Peyer's patch (tissue), 4 donors: ENCODE results near the gene MAZ.
A peak's percentile ranks its signal among the peaks of the same experiment; 100 is the strongest.

ENCODE experiments used
- CTCF ChIP-seq, 6 experiments: fragments of 450-650 bp in 4 of 6; fragments of 200-600 bp in 2 of 6; sonication (generic) in 1 of 6; IDR thresholded peaks; one replicate each; pipeline ENCODE4 v1.5.1; 2017 to 2019; ENCODE audit warnings: antibody characterized with exemption in 6 of 6, mild to moderate bottlenecking in 3 of 6, moderate library complexity in 1 of 6
- POLR2A ChIP-seq, 2 donors: fragments of 450-650 bp; IDR thresholded peaks; one replicate each; pipeline ENCODE4 v1.5.1; 2017; ENCODE audit warnings: antibody characterized with exemption in 2 of 2, mild to moderate bottlenecking in 2 of 2, moderate library complexity in 2 of 2

- no peak for TF ChIP-seq POLR2A (IDR thresholded peaks at IDR 0.05)
- peak in 1 of 6 experiments; percentile 1 for TF ChIP-seq CTCF (IDR thresholded peaks at IDR 0.05)
Observed at GRCh38 chr16:29808219-29808900, 2.0 kb downstream of the MAZ start.
